ENCODE data around the gene PEX7.
"Not testable (repeated sequence)": the region's sequence is repeated elsewhere in the genome, so short reads cannot be mapped to it uniquely, and the experiment has no call there.

Gene PEX7

DNA sequence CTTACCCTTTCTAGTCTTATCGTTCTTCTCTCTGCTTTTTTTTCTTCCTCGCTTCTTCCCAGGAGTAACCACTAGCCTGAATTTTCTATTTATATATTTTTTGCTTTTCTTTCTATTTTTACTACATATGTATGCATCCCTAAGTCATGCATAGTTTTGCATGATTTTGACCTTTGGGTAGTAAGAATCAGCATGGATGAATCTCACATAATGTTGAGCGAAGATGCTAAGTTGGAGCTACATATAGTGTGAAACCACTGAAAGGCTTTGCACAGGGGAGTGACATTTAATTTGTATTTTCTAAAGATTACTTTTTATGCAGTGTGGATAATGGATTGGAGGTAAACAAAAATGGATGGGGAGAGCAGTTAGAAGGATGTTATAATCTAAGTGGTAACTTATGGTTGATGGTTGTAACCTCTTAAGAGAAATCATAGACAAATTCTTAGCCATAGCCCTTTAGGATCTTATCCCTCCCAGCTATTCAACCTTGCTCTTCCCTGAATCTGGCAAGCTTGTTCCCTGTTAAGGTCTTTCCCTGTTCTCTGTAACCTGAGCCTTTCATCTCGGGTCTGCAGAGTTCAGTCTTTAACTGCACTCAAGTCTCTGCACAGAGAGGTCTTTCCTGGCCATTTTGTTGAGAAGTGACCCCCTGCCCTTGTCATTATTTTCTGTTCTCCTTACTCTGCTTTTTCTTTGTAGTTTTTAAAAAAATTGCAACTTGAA, 18.0 kb downstream of the PEX7 start:
- no peak for DNase-seq (ENCODE audit: low read depth in 2 of 2)

DNA sequence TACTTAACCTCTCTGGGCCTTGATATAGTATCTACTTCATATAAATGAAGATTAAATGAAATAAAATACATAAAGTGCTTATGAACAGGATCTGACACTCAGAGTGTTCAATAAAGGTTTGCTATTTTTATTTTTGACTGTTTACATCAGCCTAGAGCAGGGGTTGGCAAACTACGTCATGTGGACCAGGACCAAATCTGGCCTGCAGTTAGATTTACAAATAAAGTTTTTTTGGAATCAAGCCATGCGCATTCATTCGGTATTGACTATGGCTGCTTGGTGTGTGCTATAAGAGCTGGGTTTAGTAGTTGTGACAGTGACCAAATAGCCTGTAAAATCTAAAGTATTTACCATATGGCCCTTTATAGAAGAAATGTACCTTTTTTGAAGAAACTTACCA, 20.8 kb downstream of the PEX7 start:
- no peak for DNase-seq (ENCODE audit: low read depth in 2 of 2)

DNA sequence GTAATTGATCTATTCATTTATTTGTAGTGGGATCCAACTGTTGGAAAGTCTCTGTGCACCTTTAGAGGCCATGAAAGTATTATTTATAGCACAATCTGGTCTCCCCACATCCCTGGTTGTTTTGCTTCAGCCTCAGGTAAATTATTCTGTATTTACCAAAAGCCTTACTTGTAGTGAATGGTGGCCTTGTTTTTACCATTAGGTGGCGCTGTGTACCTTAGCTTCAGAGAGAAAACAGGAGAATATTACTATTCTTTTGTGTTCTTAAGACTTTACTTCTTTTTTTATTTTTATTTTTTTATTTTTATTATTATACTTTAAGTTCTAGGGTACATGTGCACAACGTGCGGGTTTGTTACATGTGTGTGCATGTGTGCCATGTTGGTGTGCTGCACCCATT, 23.7 kb downstream of the PEX7 start:
- no peak for DNase-seq (ENCODE audit: low read depth in 2 of 2)

DNA sequence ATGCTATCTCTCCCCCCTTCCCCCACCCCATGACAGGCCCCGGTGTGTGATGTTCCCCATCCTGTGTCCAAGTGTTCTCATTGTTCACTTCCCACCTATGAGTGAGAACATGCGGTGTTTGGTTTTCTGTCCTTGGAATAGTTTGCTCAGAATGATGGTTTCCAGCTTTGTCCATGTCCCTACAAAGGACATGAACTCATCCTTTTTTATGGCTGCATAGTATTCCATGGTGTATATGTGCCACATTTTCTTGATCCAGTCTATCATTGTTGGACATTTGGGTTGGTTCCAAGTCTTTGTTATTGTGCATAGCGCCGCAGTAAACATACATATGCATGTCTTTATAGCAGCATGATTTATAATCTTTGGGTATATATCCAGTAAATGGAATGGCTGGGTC, 24.1 kb downstream of the PEX7 start:
- DNase-seq (ENCODE audit: low read depth in 2 of 2): not testable (repeated sequence)

DNA sequence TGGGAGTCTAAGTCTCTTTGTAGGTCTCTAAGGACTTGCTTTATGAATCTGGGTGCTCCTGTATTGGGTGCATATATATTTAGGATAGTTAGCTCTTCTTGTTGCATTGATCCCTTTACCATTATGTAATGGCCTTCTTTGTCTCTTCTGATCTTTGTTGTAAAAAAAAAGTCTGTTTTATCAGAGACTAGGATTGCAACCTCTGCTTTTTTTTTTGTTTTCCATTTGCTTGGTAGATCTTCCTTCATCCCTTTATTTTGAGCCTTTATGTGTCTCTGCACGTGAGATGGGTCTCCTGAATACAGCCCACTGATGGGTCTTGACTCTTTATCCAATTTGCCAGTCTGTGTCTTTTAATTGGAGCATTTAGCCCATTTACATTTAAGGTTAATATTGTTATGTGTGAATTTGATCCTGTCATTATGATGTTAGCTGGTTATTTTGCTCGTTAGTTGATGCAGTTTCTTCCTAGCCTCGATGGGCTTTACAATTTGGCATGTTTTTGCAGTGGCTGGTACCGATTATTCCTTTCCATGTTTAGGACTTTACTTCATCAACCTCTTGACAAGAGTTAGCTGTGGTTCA, 27.7 kb downstream of the PEX7 start:
- not testable (repeated sequence) for DNase-seq (ENCODE audit: low read depth in 2 of 2)

DNA sequence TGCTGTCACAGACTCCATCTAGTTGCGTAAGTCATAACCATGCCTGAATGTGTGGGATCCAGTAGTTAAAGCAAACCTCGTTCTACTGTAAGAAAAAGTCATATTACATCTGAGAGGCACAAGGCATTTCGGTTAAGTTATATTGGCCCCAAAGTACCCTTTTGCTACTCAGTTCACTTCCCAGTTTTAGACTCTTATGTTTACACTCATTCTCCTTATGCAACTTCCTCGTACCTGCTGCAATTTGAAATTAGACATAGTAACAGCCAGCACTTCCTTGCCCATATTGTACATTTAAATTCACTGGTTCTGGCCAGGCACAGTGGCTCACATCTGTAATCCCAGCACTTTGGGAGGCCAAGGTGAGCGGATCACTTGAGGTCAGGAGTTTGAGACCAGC, 37.0 kb downstream of the PEX7 start:
- DNase-seq (ENCODE audit: low read depth in 2 of 2): no peak

DNA sequence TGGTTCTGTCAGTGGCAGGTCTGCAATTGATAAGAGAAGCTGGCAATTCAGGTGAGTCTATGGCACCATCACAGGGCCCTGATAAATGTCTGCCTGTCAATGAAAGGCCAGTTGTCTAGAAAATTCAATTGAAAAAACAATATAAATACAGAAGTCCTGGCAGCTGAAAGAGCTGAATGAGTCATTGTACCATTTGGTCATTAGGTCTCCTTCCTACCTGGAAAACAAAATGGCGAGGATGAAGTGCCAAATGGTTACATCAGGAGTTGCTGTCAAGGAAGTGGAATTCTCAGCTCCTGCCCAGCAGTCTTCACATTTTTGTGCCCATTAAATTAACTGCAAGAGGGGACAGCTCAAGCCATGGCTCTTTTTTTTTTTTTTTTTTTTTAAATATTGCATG, 37.7 kb downstream of the PEX7 start:
- DNase-seq (ENCODE audit: low read depth in 2 of 2): no peak

DNA sequence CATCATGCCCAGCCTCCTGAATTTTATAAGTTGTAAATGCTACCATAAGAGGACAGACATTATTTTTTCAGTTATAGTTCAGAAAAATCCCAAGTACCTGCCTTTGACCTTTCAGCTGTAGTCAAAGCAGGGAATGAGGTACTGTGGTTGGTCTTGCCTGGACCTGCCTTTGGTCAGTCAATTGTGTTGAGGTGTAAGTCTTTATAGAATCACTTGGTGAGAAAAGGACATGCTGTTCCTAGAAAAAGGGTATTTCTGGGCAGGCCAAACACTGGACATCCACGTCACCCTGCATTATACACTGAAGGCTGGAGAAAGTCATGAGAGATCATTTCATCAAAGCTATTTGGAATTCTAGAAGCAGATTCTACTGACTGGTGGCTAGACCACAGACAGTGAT, 40.3 kb downstream of the PEX7 start:
- no peak for DNase-seq (ENCODE audit: low read depth in 2 of 2)

DNA sequence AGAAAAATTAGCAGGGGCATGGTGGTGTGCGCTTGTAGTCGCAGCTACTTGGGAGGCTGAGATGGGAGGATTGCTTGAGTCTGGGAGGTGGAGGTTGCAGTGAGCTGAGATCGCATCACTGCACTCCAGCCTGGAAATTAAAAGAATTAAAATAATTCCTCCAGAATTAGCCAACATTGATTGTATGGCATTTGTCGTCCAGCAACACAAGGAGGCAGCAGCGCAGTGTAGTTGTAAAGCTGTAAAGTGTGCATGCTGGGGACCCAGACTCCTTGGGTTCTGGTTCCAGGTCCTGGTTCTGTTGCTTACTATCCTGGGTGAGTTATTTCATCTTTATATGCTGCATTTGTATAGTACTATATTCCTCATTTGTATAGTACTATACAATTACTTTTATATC, 41.4 kb downstream of the PEX7 start:
- DNase-seq (ENCODE audit: low read depth in 2 of 2): no peak

DNA sequence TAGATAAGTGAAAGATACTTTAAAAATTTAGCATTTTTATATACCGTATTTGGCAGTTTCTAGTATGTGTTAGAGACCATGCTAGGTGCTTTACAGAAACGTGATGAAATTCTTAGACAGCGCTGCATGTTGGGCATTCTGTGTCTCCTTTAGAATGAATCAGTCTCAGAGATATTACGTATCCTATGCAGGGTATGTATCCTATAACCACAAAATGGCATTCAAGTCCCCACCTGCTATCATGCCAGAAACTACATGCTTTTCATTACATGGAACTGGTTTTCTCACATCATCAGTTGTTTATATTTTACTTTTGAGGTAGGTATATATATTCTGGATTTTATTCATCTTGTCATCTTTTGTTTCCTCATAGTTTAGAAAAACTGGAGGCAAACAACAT, 42.3 kb downstream of the PEX7 start:
- no peak for DNase-seq (ENCODE audit: low read depth in 2 of 2)

DNA sequence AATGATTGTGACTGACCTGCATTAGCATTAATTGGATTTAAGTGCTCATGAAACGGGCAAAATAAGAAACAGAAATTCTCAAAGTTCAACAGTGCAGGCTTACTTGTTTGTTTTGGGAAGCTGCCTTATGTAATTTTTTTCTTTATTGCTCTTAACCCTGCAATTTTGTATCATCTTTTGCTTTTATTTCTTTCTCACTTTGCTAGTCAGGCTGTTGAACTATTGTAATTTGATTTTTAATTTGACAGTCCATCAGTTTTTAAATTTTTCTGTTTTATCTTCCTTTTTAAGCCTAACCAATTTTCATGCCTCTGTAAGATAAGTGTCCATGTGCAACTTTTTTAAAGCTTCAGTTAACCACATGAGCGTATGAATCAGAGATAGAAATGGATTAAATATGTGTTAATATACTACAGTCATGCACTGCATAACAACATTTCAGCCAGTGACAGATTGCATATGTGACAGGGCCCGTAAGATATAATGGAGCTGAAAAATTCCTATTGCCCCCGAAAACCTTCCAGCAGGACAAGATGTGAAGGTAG, 44.6 kb downstream of the PEX7 start:
- no peak for DNase-seq (ENCODE audit: low read depth in 2 of 2)

DNA sequence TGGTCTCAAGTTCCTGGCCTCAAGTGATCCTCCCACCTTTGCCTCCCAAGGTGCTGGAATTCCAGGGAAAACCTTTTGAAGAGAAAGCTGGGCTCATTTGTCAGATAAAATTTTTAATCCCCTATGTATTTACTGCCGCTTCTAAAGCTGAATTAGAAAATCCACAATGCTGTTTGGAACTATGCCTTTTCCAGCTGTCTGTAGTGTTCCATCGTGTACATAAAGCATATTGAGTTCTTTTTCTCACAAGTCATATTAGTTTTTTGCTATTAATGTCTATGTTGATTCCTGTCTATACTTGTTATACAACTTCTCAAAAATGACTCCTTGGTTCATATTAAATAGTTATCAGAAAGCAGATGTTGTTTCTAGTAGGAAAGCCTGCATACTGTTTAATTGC, 47.1 kb downstream of the PEX7 start:
- DNase-seq (ENCODE audit: low read depth in 2 of 2): no peak

DNA sequence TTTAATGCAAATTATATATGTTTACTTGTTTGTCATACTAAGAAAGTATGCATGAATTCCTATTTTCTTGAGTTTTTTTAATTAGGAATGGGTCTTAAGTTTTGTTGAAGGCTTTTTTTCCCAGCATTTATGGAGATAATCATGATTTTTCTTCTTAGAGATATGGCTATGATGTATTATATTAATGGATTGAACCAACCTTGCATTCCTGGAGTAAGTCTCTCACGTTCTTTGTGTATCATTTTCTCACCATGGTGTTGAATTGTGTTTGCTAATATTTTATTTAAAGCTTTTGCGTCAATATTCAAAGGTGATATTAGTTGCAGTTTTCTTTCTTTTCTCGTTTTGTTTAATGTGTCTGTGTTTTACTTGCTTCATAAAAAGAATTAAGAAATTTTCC, 51.4 kb downstream of the PEX7 start:
- no peak for DNase-seq (ENCODE audit: low read depth in 2 of 2)

DNA sequence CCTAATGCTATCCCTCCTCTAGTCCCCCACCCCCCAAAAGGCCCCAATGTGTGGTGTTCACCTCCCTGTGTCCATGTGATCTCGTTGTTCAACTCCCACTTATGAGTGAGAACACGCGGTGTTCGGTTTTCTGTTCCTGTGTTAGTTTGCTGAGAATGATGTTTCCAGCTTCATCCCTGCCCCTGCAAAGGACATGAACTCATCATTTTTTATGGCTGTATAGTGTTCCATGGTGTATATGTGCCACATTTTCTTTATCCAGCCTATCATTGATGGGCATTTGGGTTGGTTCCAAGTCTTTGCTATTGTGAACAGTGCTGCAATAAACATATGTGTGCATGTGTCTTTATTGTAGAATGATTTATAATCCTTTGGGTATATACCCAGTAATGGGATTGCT, 54.1 kb downstream of the PEX7 start:
- DNase-seq (ENCODE audit: low read depth in 2 of 2): not testable (repeated sequence)

DNA sequence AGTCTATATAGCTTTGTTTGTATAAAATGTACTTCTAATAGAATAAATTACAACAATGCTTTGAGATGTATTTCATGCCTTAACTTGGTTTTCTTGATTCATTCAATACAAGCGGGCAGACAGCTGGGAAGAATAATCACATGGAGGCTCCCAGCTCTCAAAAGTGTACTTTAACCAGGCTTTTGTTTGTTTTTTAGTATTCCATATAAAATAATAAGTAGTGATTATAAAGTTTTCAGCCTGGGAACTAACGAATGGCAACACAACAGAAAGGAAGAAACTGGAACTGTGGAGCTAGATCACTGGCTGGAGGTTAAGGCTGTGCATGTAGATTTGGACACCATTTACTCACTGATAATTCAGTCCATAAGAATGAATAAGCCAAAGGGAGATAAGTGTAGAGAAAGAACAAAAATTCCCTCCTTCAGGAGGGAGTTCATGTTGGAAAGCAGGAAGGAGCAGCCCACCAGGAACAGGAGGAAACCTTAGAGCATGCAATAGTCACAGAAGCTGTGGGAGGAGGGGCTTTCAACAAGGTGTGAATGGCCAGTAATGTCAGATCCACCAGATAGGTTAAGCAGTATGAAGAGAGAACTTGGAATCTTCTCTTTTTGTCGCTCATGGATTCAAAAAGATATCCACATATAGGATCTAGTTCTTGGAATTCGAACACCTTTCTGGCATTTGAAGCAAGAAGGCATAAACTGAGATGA, 58.5 kb downstream of the PEX7 start:
- no peak for DNase-seq (ENCODE audit: low read depth in 2 of 2)

DNA sequence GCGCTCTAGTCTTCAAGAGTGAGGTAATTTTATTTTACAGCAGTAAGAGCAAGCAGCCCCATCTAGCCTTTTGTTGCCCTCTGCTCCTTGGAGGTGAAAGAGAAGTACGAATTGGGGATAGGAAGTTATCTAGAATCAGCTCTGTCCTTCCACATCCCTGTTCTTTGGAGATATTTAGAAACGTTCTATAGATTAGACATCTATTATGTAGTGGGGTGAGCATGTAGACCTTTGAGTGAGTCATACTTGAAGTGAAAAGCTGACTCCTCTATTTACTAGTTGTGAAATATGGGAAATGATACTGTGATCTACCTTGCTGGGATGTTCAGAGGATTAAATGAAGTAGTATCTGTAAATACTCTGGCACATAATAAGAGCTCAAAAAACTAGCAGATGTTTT, 63.7 kb downstream of the PEX7 start:
- DNase-seq (ENCODE audit: low read depth in 2 of 2): no peak

DNA sequence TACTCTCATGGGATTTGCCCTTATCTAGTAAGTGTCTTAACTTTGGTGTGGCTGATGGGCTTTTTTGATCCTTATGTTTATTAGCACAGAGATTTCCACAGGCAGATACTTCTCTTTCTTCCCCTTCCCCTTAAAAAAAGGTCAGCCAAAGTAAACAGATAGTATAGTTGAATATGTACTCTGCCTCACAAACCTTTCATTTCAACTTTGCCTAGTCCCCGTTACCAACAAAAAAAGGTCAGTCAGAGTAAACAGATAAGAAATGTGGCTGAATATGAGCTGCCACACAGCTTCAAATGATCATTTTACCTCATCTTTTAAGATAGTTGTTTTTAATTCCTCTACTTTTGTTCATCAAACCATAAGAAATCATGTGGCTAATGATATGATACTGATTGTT, 65.6 kb downstream of the PEX7 start:
- no peak for DNase-seq (ENCODE audit: low read depth in 2 of 2)

DNA sequence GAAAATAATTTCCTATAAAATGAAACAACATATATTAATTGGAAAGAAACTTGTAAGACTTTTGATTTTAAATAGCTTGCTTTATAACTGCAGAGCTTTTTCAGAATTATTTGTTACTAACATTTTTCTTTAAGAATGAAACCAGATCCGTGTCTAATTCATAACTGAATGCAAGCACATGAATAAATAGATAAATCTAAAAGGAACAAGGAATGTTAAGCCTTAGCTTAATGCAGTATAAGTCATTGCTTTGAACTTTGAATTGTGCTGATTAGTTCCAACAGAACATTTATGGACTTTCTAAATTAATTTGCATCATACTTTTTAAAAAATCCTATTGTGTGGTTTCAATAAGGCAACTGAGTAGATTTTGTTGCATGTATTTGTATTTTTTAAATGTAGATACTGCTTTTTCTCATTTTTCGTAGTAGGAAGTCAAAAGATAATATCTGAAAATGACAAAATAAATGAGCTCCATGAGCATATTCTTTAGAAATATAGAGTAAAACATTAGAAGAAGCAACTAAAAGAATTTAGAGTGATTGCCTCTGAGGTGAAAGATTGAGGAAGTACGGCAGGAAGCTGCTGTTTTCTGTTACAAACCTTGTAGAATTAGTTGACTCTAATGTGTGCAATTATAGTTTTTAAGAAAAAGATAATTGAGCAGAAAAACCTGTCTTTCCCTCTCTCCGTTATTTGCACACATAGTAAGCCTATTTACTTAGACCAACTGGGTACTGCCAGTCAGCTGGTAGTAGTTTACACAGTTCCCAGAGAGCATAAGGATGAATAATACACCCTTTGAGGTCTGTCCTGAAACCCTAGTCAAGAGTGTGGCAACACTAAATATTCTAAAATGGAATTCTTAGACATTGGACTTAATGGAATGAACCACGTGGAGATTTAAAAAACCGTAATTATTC, 67.1 kb downstream of the PEX7 start:
- no peak for DNase-seq (ENCODE audit: low read depth in 2 of 2)

DNA sequence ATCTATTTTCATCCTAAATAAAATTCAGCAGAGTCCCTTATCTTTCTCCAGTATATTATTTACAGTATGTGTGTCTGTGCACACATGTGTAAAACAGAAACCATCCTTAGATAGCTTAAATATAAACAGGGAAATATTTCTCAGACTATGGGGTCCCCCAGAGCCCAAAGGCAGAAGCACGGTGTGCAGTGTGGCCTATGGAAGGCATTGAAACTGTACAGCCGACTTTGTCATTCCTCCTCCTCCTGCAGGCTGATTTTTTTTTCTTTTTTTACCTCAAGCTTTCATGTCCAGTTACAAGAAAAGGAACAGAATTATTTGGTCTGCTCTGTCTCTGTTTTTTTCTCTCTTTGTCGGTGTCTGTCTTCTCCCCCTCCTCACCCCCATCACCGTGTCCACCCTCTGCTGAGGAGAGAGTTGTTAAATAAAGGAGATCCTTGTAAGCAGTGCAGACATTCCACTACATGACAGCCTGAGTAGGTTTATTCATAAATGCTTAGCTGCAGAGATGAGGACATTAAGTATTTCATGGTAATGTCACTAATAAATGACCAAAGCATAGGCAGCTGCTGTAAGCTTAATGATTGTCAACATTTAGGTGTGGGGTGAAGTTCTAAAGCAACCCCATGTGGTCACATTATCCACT, 67.9 kb downstream of the PEX7 start:
- no peak for DNase-seq (ENCODE audit: low read depth in 2 of 2)

DNA sequence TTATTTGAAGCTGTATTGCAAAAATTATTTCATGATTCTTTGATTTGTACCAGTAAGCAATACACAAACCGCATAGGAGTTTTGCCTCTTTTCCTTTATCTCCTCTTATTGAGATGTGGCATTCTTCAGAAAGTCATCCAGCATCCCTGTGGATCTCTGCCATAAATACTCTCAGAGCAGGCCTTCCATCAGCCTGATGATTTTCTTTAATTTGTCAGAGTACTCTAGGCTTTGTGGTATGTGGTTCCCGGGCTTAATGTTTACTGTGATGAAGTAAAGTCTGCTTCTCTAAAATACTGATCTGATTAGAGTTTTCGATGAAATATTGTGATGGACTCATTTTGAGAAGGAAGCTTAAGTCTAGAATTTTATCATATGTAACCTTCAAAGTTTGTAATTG, 68.6 kb downstream of the PEX7 start:
- no peak for DNase-seq (ENCODE audit: low read depth in 2 of 2)

DNA sequence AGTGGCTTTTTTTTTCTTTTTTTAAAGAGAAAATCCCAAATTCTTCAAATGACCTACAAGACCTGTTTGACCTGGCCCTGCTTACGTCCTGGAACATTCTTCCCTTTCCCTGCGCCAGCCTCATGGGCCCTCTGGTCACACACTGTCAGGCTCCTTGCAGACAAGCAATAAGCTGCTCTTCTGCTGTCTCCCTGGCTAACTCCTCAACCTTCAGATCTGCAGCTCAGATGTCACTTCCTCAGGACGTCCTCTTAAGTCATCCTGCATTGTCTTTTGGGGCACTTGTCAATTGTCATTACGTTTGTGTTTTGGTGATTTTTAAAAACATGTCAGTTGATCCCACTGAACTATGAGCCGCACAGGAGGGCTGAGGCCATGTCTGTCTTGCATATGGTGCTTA, 70.8 kb downstream of the PEX7 start:
- DNase-seq (ENCODE audit: low read depth in 2 of 2): no peak

Data from stimulated activated CD8-positive, alpha-beta memory T cell treated with anti-CD3 and anti-CD28 coated beads, Interleukin-7, amount 100 ng/mL, for 1 hour (primary cell).